ENCODE results near the gene MIOS. TPM values are rescaled to one million over a fixed set of nuclear protein-coding genes. Genes with fewer than 3 reads are reported as not detected.

The MIOS gene
- total and polyA plus RNA-seq, 3 donors from 2014 or later = 35.9 to 66.0 (median 51.3) TPM

DNA sequence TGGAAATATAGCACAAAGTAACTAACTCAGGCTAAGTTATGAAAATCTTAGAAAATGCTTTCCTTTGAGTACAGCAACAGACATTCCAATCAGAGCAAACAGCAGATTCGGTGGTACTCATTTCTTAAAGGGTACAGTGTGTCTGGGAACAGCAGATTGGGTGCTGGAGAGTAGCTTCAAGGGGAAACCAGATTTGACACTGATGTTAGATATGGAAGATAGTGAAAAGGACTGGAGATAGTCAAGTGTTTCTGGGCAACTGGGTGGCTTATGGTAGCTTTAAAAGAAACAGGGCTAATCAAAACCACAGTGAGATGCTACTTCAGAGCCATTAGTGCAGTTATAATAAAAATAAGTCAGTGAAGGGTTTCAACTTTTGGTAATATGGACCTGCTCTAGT is 61.8 kb downstream of the MIOS start:
- no peaks in the 10 kb centered on the region for H3K4me1 ChIP-seq
- no peak overlapping the region for H3K4me3 ChIP-seq
- TF ChIP-seq, protein P1, sequence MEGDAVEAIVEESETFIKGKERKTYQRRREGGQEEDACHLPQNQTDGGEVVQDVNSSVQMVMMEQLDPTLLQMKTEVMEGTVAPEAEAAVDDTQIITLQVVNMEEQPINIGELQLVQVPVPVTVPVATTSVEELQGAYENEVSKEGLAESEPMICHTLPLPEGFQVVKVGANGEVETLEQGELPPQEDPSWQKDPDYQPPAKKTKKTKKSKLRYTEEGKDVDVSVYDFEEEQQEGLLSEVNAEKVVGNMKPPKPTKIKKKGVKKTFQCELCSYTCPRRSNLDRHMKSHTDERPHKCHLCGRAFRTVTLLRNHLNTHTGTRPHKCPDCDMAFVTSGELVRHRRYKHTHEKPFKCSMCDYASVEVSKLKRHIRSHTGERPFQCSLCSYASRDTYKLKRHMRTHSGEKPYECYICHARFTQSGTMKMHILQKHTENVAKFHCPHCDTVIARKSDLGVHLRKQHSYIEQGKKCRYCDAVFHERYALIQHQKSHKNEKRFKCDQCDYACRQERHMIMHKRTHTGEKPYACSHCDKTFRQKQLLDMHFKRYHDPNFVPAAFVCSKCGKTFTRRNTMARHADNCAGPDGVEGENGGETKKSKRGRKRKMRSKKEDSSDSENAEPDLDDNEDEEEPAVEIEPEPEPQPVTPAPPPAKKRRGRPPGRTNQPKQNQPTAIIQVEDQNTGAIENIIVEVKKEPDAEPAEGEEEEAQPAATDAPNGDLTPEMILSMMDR (IDR thresholded peaks at IDR 0.05) = no peak
- TF ChIP-seq POLR2A (IDR thresholded peaks at IDR 0.05) = no peak
- WGBS, 2 donors = 65 to 74% methylated on average over 1 of the region's 1 CpG
- no peaks in the 10 kb centered on the region for H3K27me3 ChIP-seq
- H3K27ac ChIP-seq = no peak overlapping the region
- H3K36me3 ChIP-seq (ENCODE audit: low read depth, missing control alignments) = no peaks in the 10 kb centered on the region
- no peak for DNase-seq
- no peaks in the 10 kb centered on the region for H3K9me3 ChIP-seq
- intact Hi-C loops (cut with DNase I; ENCODE audit: low total_unique reads) = no loop called here

DNA sequence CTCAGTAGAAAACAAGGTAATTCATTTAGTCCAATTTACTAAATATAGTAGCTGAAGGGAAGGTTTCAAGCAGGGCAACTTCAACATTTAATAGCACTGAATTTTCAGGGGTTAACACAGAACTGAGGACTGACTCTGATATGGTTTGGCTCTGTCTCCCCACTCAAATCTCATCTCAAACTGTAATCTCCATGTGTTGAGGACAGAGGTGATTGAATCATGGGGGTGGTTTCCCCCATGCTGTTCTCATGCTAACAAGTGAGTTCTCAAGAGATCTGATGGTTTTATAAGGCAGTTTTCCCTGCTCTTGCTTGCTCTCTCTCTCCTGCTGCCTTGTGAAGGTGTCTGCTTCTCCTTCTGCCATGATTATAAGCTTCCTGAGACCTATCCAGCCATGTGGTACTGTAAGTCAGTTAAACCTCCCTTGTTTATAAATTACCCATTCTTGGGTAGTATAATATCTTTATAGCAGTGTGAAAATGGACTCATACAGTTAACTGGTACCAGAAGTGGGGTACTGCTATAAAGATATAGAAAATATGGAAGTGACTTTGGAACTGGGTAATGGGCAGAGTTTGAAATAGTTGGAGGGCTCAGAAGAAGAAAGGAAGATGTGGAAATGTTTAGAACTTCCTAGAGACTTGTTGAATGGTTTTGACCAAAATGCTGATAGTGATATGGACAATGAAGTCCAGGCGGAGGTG is 64.1 kb downstream of the MIOS start:
- intact Hi-C loops (cut with DNase I; ENCODE audit: low total_unique reads) = no loop called here
- whole genome bisulfite sequencing, 2 donors = 85 to 100% methylated on average over 1 of the region's 1 CpG
- no peaks in the 10 kb centered on the region for H3K4me1 ChIP-seq

DNA sequence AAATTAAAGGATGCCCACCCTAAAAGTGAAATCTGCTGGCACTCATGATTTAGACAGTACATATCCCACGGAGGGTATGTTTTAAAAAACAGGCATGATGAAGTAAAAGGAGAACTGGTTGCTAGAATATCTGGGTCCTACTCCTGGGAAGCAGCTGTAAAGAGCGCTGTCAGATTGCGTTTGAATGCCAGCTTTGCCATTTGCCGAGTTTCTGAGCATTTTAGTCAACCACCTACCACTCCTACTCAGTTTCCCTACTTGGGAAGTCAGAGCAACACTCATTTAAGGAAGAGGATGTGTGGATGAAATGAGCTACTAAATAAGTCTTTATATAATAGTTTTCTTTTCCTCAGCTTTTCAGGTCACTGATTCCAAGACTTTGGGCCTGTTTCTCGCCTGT is 72.7 kb downstream of the MIOS start:
- Histone ChIP-seq H3K4me3 (peak overlapping the region; percentile 84 to 88), H3K36me3 (ENCODE audit: low read depth, missing control alignments) (no peaks in the 10 kb centered on the region), H3K9me3 (no peaks in the 10 kb centered on the region), H3K4me1 (peaks cover 7% of the 10 kb centered on the region), H3K27ac (peak overlapping the region; percentile 86 to 90), H3K27me3 (no peaks in the 10 kb centered on the region)
- DNase-seq = no peak
- no peak for TF ChIP-seq POLR2A (IDR thresholded peaks at IDR 0.05)
- TF ChIP-seq, protein P1 (IDR thresholded peaks at IDR 0.05) = no peak
- intact Hi-C loops (cut with DNase I; ENCODE audit: low total_unique reads) = no loop called here
- WGBS, 2 donors = 9 to 23% methylated on average over 5 of the region's 5 CpGs

More for the DNA sequence above, 64.1 kb downstream of the MIOS start:
- H3K27ac ChIP-seq = no peak overlapping the region
- TF ChIP-seq, protein P1 (IDR thresholded peaks at IDR 0.05) = no peak
- no peak for TF ChIP-seq POLR2A (IDR thresholded peaks at IDR 0.05)
- no peaks in the 10 kb centered on the region for H3K27me3 ChIP-seq
- H3K9me3 ChIP-seq = no peaks in the 10 kb centered on the region
- H3K36me3 ChIP-seq (ENCODE audit: low read depth, missing control alignments) = no peaks in the 10 kb centered on the region
- H3K4me3 ChIP-seq = no peak overlapping the region
- no peak for DNase-seq

DNA sequence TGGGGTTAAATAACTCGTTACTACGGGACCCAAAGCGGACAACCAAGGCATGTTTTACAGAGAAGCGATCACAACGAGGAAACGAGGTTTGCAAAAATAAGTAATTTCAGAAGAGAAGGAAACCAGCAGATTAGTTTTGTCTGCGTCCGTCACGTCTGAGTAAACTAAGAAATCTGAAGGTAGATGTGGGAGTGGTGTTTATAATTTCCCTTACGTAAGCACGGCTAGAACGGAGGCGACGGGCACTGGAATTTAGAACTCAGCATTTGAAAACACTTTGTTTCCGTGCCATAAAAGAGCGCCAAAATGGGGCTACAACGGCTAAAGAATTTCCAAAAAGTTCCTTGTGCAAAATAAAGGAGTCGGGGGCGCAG is 73.2 kb downstream of the MIOS start:
- no peaks in the 10 kb centered on the region for H3K27me3 ChIP-seq
- peaks cover 7% of the 10 kb centered on the region for H3K4me1 ChIP-seq
- peak; percentile 28 for DNase-seq
- no peak for TF ChIP-seq POLR2A (IDR thresholded peaks at IDR 0.05)
- TF ChIP-seq, protein P1 (IDR thresholded peaks at IDR 0.05) = no peak
- H3K4me3 ChIP-seq = peak overlapping the region; percentile 84 to 88
- 0% methylated on average over 19 of the region's 19 CpGs for WGBS, 2 donors
- intact Hi-C loops (cut with DNase I; ENCODE audit: low total_unique reads) = no loop called here
- H3K36me3 ChIP-seq (ENCODE audit: low read depth, missing control alignments) = no peaks in the 10 kb centered on the region
- peak overlapping the region; percentile 86 to 90 for H3K27ac ChIP-seq
- no peaks in the 10 kb centered on the region for H3K9me3 ChIP-seq
